ENCODE results near the gene IGHMBP2.

IGHMBP2 gene

DNA sequence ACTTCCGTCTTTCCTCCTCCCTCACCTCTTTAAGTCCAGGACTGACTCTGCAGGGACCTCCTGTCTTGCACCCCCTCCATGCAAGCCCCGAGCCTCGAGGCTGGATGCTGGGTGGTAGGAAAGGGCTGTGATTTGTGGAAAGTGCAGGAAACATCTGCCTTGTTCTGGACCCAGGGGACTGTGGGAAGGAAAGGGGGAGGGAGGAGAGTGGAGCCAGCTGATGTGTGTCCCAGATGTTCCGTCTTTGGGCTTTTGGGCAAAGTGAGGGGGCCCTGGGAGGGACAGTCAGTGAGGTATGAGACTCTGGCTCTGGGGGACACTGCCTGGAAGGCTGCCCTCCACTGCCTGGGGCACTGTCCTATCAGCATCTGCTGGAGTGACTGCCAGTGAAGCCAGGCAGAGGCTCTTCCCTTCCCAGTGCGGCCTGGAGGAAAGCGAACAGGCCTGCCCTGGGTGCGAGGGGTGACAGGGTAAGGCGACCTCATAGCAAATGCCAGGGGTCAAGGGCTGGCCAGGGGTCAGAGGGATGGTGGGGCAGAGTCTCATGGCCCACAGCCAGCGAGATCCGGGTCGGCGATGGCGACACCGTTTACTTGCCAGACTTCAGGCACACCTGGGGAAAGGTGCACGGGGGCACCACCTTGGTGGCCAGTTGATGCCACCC is 75.4 kb downstream of the IGHMBP2 start:
- no peak for TF ChIP-seq ZNF274 (IDR thresholded peaks at IDR 0.05; ENCODE audit: low read depth, low read length)

DNA sequence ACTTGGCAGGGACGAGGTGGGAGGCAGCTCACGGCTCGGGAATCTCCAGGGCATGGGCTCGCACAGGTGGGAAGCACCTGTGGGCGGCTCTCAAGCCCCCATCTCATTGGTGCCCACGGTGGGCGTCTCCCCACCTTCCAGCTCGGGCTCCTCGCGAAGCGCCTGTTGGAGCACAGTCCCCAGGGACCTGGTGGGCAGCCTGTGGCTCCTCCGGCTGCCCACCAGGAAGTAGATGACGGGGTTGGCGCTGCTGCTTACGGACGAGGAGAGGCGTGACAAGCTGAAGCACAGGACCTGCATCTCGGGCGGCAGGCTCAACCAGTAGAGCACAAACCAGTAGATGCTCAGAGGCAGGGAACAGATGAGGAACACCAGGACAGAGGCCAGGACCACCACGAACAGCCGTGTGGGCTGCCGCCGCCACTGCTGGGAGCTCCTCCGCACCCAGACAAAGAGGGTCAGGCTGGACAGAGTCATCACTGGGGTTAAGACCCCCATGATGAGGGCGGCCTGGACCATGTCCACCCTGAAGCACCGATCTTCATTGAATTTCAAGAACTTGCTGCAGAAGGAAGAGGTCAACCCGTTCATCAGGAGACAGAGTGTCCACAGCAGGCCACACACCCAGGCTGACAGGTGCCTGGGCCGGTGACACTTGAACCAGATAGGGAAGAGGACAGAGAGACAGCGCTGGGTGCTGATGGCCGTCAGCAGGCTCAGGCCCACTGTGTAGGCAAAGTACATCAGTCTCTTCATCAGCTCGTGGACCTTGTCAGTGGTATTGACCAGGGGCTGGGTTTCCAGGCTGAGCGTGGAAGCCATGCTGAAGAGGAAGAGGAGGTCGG is 76.5 kb downstream of the IGHMBP2 start:
- H3K4me3 ChIP-seq (ENCODE audit: low read length) = no peak overlapping the region
- no peak for TF ChIP-seq ZNF274 (IDR thresholded peaks at IDR 0.05; ENCODE audit: low read depth, low read length)

More for the DNA sequence above, 75.4 kb downstream of the IGHMBP2 start:
- H3K4me3 ChIP-seq (ENCODE audit: low read length) = no peak overlapping the region

DNA sequence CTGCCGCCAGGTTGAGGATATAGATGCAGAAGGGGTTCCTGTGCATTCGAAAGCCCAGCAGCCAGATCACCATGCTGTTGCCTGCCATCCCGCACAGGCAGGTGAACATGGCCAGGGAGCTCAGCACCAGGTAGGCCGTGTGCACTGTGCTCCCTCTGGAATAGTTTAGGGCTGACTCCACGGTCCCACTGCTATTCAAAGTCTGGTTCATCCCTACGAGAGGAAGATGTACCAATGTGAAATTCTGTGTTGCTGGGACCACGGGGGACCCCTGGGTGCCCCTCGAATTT is 77.0 kb downstream of the IGHMBP2 start, which contains the start of gene MRGPRD:
Gene MRGPRD, minus strand, starts transcription at position 211 of the 290 bp plus-strand sequence. Its CDS starts 0 bp downstream, at position 211.
- no peak within 1 kb of the TSS for H3K4me3 ChIP-seq (ENCODE audit: low read length)
- no peak for TF ChIP-seq ZNF274 (IDR thresholded peaks at IDR 0.05; ENCODE audit: low read depth, low read length)

DNA sequence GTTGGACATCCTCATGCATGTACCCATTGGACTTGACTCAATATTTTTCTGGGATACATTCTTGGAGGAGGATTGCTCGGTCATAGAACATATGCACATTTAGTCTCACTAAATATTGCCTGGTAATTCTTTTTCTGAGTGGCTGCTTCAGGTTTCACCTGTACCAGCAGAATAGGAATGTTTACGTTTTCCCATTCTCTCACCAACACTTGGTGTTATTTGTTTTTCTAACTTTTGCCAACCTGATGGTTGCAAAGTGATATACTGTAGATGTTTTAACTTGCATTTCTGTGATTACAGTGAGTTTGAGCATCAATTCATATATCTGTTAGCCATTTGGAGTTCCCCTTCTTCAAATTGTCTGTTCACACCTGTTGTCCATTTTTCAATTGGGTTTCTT is 78.4 kb downstream of the IGHMBP2 start:
- no peak overlapping the region for H3K4me3 ChIP-seq (ENCODE audit: low read length)
- TF ChIP-seq ZNF274 (IDR thresholded peaks at IDR 0.05; ENCODE audit: low read depth, low read length) = no peak

DNA sequence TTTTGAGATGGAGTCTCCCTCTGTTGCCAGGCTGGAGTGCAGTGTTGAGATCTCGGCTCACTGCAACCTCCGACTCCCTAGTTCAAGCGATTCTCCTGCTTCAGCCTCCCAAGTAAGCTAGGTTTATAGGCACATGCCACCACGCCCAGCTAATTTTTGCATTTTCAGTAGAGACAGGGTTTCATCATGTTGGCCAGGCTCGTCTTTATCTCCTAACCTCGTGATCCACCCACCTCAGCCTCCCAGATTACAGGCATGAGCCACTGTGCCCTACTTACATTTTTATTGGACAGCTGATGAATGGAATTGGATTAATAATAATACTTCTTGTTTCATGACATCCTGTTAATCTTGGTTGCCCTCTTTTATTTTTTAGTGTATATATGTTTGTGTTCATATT is 80.1 kb downstream of the IGHMBP2 start:
- no peak for TF ChIP-seq ZNF274 (IDR thresholded peaks at IDR 0.05; ENCODE audit: low read depth, low read length)
- no peak overlapping the region for H3K4me3 ChIP-seq (ENCODE audit: low read length)

DNA sequence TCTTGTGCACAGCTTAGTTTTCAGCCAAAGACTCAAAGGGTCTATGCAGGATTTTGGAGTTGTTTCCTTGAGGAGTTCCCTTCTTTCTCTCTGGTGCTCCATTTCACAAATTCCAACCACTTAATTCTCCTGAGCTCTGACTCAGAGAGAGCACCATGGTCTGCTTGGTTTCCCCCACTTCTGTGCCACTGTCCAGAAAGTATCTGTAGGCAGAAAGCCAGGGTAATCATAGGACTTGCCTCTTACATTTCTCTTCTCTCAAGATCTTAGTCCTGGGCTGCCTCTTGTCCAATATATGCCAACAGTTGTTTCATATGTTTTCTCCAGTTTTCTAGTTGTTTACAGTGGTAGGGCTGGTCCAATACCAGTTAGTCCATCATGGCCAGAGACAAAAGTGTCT is 83.5 kb downstream of the IGHMBP2 start:
- no peak overlapping the region for H3K4me3 ChIP-seq (ENCODE audit: low read length)
- TF ChIP-seq ZNF274 (IDR thresholded peaks at IDR 0.05; ENCODE audit: low read depth, low read length) = no peak

DNA sequence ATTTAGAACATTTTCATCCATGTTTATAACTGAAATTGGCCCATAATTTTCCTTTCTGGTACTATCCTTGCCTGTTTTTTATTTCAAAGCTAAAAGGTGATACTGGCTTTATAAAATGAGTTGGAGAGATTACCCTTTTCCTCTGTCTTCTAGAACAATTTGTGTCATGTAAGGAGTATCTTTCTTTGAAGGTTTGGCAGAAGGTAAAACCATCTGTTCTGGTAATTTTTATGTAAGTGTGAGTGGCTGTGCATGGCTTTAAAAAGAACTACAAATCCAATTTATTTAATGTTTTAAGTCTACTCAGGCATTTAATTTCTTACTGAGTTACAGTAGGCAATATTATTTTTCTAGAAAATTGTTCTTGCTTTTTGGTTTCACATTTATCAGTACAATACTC is 84.8 kb downstream of the IGHMBP2 start:
- H3K4me3 ChIP-seq (ENCODE audit: low read length) = no peak overlapping the region
- TF ChIP-seq ZNF274 (IDR thresholded peaks at IDR 0.05; ENCODE audit: low read depth, low read length) = no peak
